GM12878 (cell line): ENCODE measurements around the gene ANAPC10. TPM values are rescaled to one million over a fixed set of nuclear protein-coding genes. Genes with fewer than 3 reads are reported as not detected.
A peak's percentile ranks its signal among the peaks of the same experiment; 100 is the strongest.

Experiments
- ATAC-seq: fragments of 200-7000 bp; cut with Tn5 transposase; 3 replicates; pipeline ENCODE4 v1.9.1; 2020; ENCODE audit warnings: mild to moderate bottlenecking, moderate library complexity
- BruUV-seq: library from RNA; stranded (reverse); fragments of 400-500 nt; replicated peaks from 2 replicates; lab custom pipeline; 2021; lab: Mats Ljungman, UMichigan
- CTCF ChIA-PET: fragments of 300-600 bp; sonication (Branson Sonifier 250); formaldehyde crosslinking; extraction: SDS; loops from one replicate; lab custom pipeline; 2021; ENCODE audit warnings: inconsistent platforms; lab: Yijun Ruan, JAX
- POLR2A ChIA-PET: fragments of 350-600 bp; formaldehyde crosslinking; extraction: SDS; loops from one replicate; lab custom pipeline; 2021; ENCODE audit warnings: inconsistent platforms; lab: Charles Lee
- RAD21 ChIA-PET: fragments of 300-600 bp; sonication (Branson Sonifier 250); formaldehyde crosslinking; loops from one replicate; lab custom pipeline; 2023; ENCODE audit warnings: antibody characterized with exemption; ENCODE audit not compliant: unreplicated experiment; lab: Charles Lee
- SMC1A ChIA-PET: fragments of 300-600 bp; sonication (Branson Sonifier 250); formaldehyde crosslinking; loops from one replicate; lab custom pipeline; 2023; ENCODE audit not compliant: unreplicated experiment, uncharacterized antibody; lab: Charles Lee
- DNase-seq: peaks from one replicate; pipeline ENCODE4 v3.0.0-alpha.2; 2011; ENCODE audit warnings: low read depth, low spot score
- FAIRE-seq: peaks from 3 replicates; lab custom pipeline; 2011; peaks lifted over from hg19 to GRCh38; lab: Jason Lieb, UNC
- H2AFZ ChIP-seq: 2 replicates; pipeline ENCODE4 v1.6.0; 2011; ENCODE audit warnings: low read depth, low read length, control low read depth; ENCODE audit not compliant: control insufficient read depth
- H3K27ac ChIP-seq: 2 replicates; pipeline ENCODE4 v1.5.1; 2011; ENCODE audit warnings: control low read depth; ENCODE audit not compliant: control insufficient read depth, insufficient read depth
- H3K27me3 ChIP-seq, 2 experiments: replicated peaks in 1 of 2; 2 replicates each; pipeline versions ENCODE4 v1.6.0 to v1.6.1; 2011; ENCODE audit warnings: low read length in 1 of 2; ENCODE audit not compliant: control insufficient read depth in 2 of 2, insufficient read depth in 2 of 2
- H3K36me3 ChIP-seq, 2 experiments: 2 replicates each; pipeline ENCODE4 v1.5.1; 2011; ENCODE audit warnings: low read length in 1 of 2; ENCODE audit not compliant: control insufficient read depth in 2 of 2, insufficient read depth in 2 of 2
- H3K4me1 ChIP-seq: 2 replicates; pipeline ENCODE4 v1.6.1; 2011; ENCODE audit warnings: mild to moderate bottlenecking, low read length, moderate library complexity, mixed read lengths; ENCODE audit not compliant: control insufficient read depth, insufficient read depth
- H3K4me2 ChIP-seq: 2 replicates; pipeline ENCODE4 v1.6.0; 2011; ENCODE audit warnings: control low read depth; ENCODE audit not compliant: control insufficient read depth, insufficient read depth
- H3K4me3 ChIP-seq: fragments of 200-600 bp; sonication (generic); 2 replicates; pipeline ENCODE4 v1.5.1; 2016
- H3K79me2 ChIP-seq: 2 replicates; pipeline ENCODE4 v1.6.0; 2011; ENCODE audit warnings: low read length; ENCODE audit not compliant: control insufficient read depth, insufficient read depth
- H3K9ac ChIP-seq: 2 replicates; pipeline ENCODE4 v1.8.0; 2011; ENCODE audit warnings: low read length, control low read depth, mixed read lengths; ENCODE audit not compliant: control insufficient read depth, insufficient read depth
- H3K9me3 ChIP-seq: replicated peaks from 3 replicates; pipeline ENCODE4 v1.5.1; 2011; ENCODE audit warnings: mild to moderate bottlenecking, low read length; ENCODE audit not compliant: control insufficient read depth, insufficient read depth
- H4K20me1 ChIP-seq: 2 replicates; pipeline ENCODE4 v1.6.0; 2011; ENCODE audit not compliant: control insufficient read depth, insufficient read depth
- ATF2 ChIP-seq: IDR thresholded peaks from 2 replicates; pipeline ENCODE4 v1.6.1; 2012; ENCODE audit warnings: low read length, inconsistent platforms
- ATF7 ChIP-seq: fragments of 450-650 bp; IDR thresholded peaks from 2 replicates; pipeline ENCODE4 v1.6.1; 2016; ENCODE audit warnings: low read depth, mild to moderate bottlenecking
- BACH1 ChIP-seq: fragments of 450-650 bp; IDR thresholded peaks from 2 replicates; pipeline ENCODE4 v1.6.1; 2017; ENCODE audit warnings: mild to moderate bottlenecking, borderline replicate concordance
- BCL3 ChIP-seq: IDR thresholded peaks from 2 replicates; pipeline ENCODE4 v1.6.1; 2011; ENCODE audit warnings: borderline replicate concordance, low read depth, mild to moderate bottlenecking, moderate library complexity, low read length; ENCODE audit not compliant: insufficient read depth, poor library complexity, severe bottlenecking
- BMI1 ChIP-seq: fragments of 450-650 bp; IDR thresholded peaks from 2 replicates; pipeline ENCODE4 v1.6.1; 2016; ENCODE audit warnings: mild to moderate bottlenecking, moderate library complexity, borderline replicate concordance
- EED ChIP-seq: sonication (generic); IDR thresholded peaks from 2 replicates; pipeline ENCODE4 v1.6.1; 2016; ENCODE audit warnings: antibody characterized with exemption, low read depth
- GATAD2B ChIP-seq: fragments of 450-650 bp; conservative IDR thresholded peaks from 2 replicates; pipeline ENCODE4 v1.6.1; 2017; ENCODE audit warnings: low read depth, mild to moderate bottlenecking, moderate library complexity
- IKZF2 ChIP-seq, 2 experiments: fragments of 450-650 bp; IDR thresholded peaks; 2 replicates each; pipeline ENCODE4 v1.6.1; 2017; ENCODE audit warnings: mild to moderate bottlenecking in 2 of 2, moderate library complexity in 2 of 2
- JUNB ChIP-seq: IDR thresholded peaks from 2 replicates; pipeline ENCODE4 v1.6.1; 2016; ENCODE audit warnings: antibody characterized with exemption, mild to moderate bottlenecking
- MLLT1 ChIP-seq: fragments of 450-650 bp; IDR thresholded peaks from 2 replicates; pipeline ENCODE4 v1.6.1; 2016; ENCODE audit warnings: mild to moderate bottlenecking
- MTA2 ChIP-seq: fragments of 450-650 bp; IDR thresholded peaks from 2 replicates; pipeline ENCODE4 v1.6.1; 2016; ENCODE audit warnings: low read depth, mild to moderate bottlenecking, moderate library complexity
- NBN ChIP-seq: fragments of 450-650 bp; IDR thresholded peaks from 2 replicates; pipeline ENCODE4 v1.6.1; 2016
- NFIC ChIP-seq: IDR thresholded peaks from 2 replicates; pipeline ENCODE4 v1.6.1; 2012; ENCODE audit warnings: low read depth, mild to moderate bottlenecking, inconsistent platforms, low read length, moderate library complexity
- RFX5 ChIP-seq: IDR thresholded peaks from 2 replicates; pipeline ENCODE4 v1.6.1; 2011; ENCODE audit warnings: low read depth, low read length, improper control_type of control experiment
- SMAD1 ChIP-seq: fragments of 450-650 bp; IDR thresholded peaks from 2 replicates; pipeline ENCODE4 v1.6.1; 2018; ENCODE audit warnings: mild to moderate bottlenecking, low read depth; ENCODE audit not compliant: partially characterized antibody
- SP1 ChIP-seq: IDR thresholded peaks from one replicate; pipeline ENCODE4 v1.6.1; 2011; ENCODE audit warnings: low read depth, low read length
- SREBF2 ChIP-seq: IDR thresholded peaks from 2 replicates; pipeline ENCODE4 v1.6.1; 2012; ENCODE audit warnings: mild to moderate bottlenecking, low read length
- SRF ChIP-seq, 2 experiments: IDR thresholded peaks; 2 replicates each; pipeline ENCODE4 v1.6.1; 2011; ENCODE audit warnings: low read depth in 2 of 2, low read length in 2 of 2, mild to moderate bottlenecking in 1 of 2, moderate library complexity in 1 of 2
- SUPT20H ChIP-seq: IDR thresholded peaks from 2 replicates; pipeline ENCODE4 v1.6.1; 2011; ENCODE audit warnings: low read depth, mild to moderate bottlenecking, low read length, moderate library complexity, borderline replicate concordance; ENCODE audit not compliant: control insufficient read depth
- TCF12 ChIP-seq: IDR thresholded peaks from 2 replicates; pipeline ENCODE4 v1.6.1; 2011; ENCODE audit warnings: low read depth, mild to moderate bottlenecking, low read length
- ZZZ3 ChIP-seq: IDR thresholded peaks from 2 replicates; pipeline ENCODE4 v1.6.1; 2011; ENCODE audit warnings: low read depth; ENCODE audit not compliant: control insufficient read depth, insufficient read length
- WGBS: methylation state at CpG from one replicate; pipeline ENCODE4 v1.1.6; 2016; ENCODE audit warnings: low lambda C conversion rate; ENCODE audit not compliant: insufficient replicate concordance, insufficient coverage; ENCODE audit errors: missing lambda C conversion rate; 5-methylcytosine and 5-hydroxymethylcytosine counted together
- in situ Hi-C: fragments of 300-500 bp; cut with MboI; formaldehyde crosslinking; loops from 9 replicates; pipeline ENCODE4 v1.14.3; 2018; ENCODE audit warnings: mixed read lengths
- intact Hi-C: fragments of 100-400 bp; cut with micrococcal nuclease; formaldehyde crosslinking; loops from one replicate; pipeline ENCODE4 v1.14.2; 2022; ENCODE audit not compliant: unreplicated experiment
- polyA plus RNA-seq, 11 experiments: library from polyadenylated mRNA; depleted of rRNA in 4 of 11; unstranded in 6 of 11; stranded (reverse) in 5 of 11; fragments of >200 nt; fragmentation: Nextera tagmentation in 4 of 11; fragmentation: Illumina TruSeq in 1 of 11; extraction: Ambion mirVana in 4 of 11; extraction: Trizol in 1 of 11; gene quantifications; 1 replicate in 1 of 11; 2 replicates in 10 of 11; pipeline versions ENCODE4 v1.2.1 to v1.2.3, GENCODE V29; 2011 to 2016; ENCODE audit warnings: inconsistent platforms in 2 of 11, missing spikeins in 2 of 11, low read depth in 1 of 11
- total RNA-seq, 4 experiments: library from RNA; depleted of rRNA in 3 of 4; stranded (reverse); fragments of >200 nt in 3 of 4; fragmentation: Illumina TruSeq in 1 of 4; extraction: Trizol in 1 of 4; gene quantifications; 2 replicates each; pipeline versions ENCODE4 v1.2.1 to v1.2.3, GENCODE V29; 2013 to 2021

ANAPC10 gene
- total and polyA plus RNA-seq, 10 of the 15 experiments (the other 5 are each of a cell fraction or from before 2014, with no cell fraction given): 23.8 to 73.7 (median 48.5) TPM

GRCh38 chr4:144970597-144970996, 127.4 kb downstream of the ANAPC10 start:
- ChIA-PET SMC1A (interaction anchor here (0.7 to 2.4 kb wide), 15 partner anchors 20 to 189 kb away, joined by 3 to 18 read pairs (median 5); no protein-coding TSS in a partner anchor), RAD21 (interaction anchor here (0.6 to 2.4 kb wide), 14 partner anchors 65 to 646 kb away, joined by 3 to 20 read pairs (median 4); no protein-coding TSS in a partner anchor)
- peak; percentile 72; the same call in 1 of the 2 replicates for TF ChIP-seq NFIC
- TF ChIP-seq ATF2: peak; percentile 82; the same call in 1 of the 2 replicates
- 0 out of 2 replicates have a peak, but pooled peaks have one; percentile 23 for TF ChIP-seq NBN
- TF ChIP-seq MLLT1: 0 out of 2 replicates have a peak, but pooled peaks have one; percentile 28
- TF ChIP-seq SUPT20H: no peak
- peak; percentile 67; the same call in 1 of the 2 replicates for TF ChIP-seq GATAD2B
- peak; percentile 32 for TF ChIP-seq JUNB
- TF ChIP-seq ZZZ3: no peak
- TF ChIP-seq BACH1: no peak
- peak; percentile 46 for TF ChIP-seq ATF7
- TF ChIP-seq SRF (IDR thresholded peaks at IDR 0.05; ENCODE audit: low read depth in 2 of 2, low read length in 2 of 2): no peak
- TF ChIP-seq EED: peak; percentile 54; the same call in 1 of the 2 replicates
- TF ChIP-seq SP1: no peak
- TF ChIP-seq SMAD1: peak; percentile 52
- peak; percentile 51; the same call in 1 of the 2 replicates for TF ChIP-seq MTA2
- peak; percentile 86 for TF ChIP-seq BCL3
- TF ChIP-seq SREBF2: no peak
- no peak for TF ChIP-seq BMI1
- TF ChIP-seq TCF12: 0 out of 2 replicates have a peak, but pooled peaks have one; percentile 21
- no peak for TF ChIP-seq RFX5
- peak in 1 of 2 experiments; percentile 66; a peak in 3 of 4 replicates for TF ChIP-seq IKZF2 (IDR thresholded peaks at IDR 0.05)

More at GRCh38 chr4:144970597-144970996, 127.4 kb downstream of the ANAPC10 start:
- H3K79me2 ChIP-seq: no peaks in the 10 kb centered on the region
- WGBS: 0% methylated on average over 1 of the region's 1 CpG
- H3K4me1 ChIP-seq: peaks cover 12% of the 10 kb centered on the region
- BruUV-seq: no TSS peak
- H3K27ac ChIP-seq: peak overlapping the region; percentile 45
- in situ Hi-C loops (no loop called here), intact Hi-C loops (loop anchor here (1.0 to 2.0 kb wide), 3 partner anchors 64 to 182 kb away; no protein-coding TSS in a partner anchor)
- H3K9me3 ChIP-seq: no peaks in the 10 kb centered on the region; the same call in 2 of the 3 replicates
- H3K36me3 ChIP-seq: no peaks in the 10 kb centered on the region
- peak; percentile 89 for ATAC-seq
- peak; percentile 63 for DNase-seq
- no peak for FAIRE-seq
- H3K9ac ChIP-seq: no peak overlapping the region
- peak overlapping the region; percentile 44; the same call in 1 of the 2 replicates for H3K4me2 ChIP-seq
- CTCF ChIA-PET: interaction anchor here (1.2 to 1.7 kb wide), 3 partner anchors 68 to 91 kb away, joined by 4 to 9 read pairs (median 5); no protein-coding TSS in a partner anchor
- no peaks in the 10 kb centered on the region for H4K20me1 ChIP-seq
- H3K4me3 ChIP-seq: no peak overlapping the region
- H2AFZ ChIP-seq: no peak overlapping the region; the same call in 1 of the 2 replicates
- POLR2A ChIA-PET: interaction anchor here (0.9 to 1.5 kb wide), 4 partner anchors 15 to 76 kb away, joined by 3 to 6 read pairs (median 3); no protein-coding TSS in a partner anchor
- H3K27me3 ChIP-seq: no peaks in the 10 kb centered on the region
